HG03558 (cell line): ENCODE data around the gene MOB4.
"Not testable (repeated sequence)": the region's sequence is repeated elsewhere in the genome, so short reads cannot be mapped to it uniquely, and the experiment has no call there.

Experiments
- ATAC-seq: cut with Tn5 transposase; IDR thresholded peaks from one replicate; pipeline ENCODE4 v1.9.1; 2021; ENCODE audit warnings: moderate number of reproducible peaks; ENCODE audit not compliant: unreplicated experiment; ENCODE audit errors: extremely low read depth

Gene MOB4

DNA sequence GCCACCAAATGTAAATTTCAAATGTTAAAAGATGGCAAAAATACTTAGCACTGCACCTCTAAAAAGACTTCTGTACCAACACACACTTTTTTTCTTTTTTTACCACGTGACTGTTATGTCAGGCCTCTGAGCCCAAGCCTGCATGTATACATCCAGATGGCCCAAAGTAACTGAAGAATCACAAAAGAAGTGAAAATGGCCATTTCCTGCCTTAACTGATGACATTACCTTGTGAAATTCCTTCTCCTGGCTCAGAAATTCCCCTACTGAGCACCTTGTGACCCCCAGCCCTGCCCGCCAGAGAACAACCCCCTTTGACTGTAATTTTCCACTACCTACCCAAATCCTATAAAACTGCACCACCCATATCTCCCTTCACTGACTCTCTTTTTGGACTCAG, 62.4 kb downstream of the MOB4 start:
- ATAC-seq = not testable (repeated sequence)

- ATAC-seq = not testable (repeated sequence)
These were observed 64.3 kb downstream of the MOB4 start for GRCh38 chr2:197580166-197580565.

- ATAC-seq = not testable (repeated sequence)
These were observed 71.4 kb downstream of the MOB4 start for GRCh38 chr2:197587255-197587654.

GRCh38 chr2:197591339-197592072, 75.6 kb downstream of the MOB4 start:
- no peak for ATAC-seq

GRCh38 chr2:197596766-197597165, 80.9 kb downstream of the MOB4 start:
- no peak for ATAC-seq

DNA sequence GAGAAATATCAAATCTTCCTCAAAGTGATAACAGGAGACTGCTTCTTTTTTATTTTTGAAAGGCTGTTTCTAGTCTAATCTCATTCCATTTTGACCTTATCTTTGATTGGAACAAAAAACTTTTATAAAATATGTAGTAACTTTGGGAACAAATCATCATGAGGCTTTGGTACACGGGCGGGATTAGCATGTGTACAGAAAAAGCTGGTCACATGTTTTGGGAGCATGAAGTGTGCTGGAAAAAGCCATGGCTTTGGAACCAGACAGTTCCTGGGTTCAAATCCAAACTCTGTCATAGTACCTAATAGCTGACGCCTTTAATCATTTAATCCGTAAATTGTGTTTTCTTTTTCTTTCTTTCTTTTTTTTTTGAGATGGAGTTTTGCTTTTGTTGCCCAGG, 81.3 kb downstream of the MOB4 start:
- ATAC-seq = no peak

DNA sequence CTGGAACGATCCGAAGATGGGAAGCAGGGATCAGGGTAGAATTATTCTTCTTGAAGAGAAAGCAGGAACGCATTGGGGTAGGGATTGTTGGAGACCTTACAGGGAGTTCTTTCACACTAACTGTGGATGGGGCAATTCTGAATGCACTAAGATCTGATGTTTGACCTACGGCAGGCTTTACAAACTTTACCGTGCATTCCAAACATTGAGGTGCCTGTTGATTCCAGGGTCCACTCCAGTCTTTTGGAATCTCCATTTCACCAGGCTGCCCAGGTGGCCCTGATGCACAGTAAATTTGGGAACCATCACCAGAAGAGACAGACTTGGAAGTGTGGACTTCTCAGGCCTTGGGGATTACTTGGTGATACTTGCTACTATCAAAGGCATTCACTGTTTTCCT, 82.6 kb downstream of the MOB4 start:
- ATAC-seq = no peak

DNA sequence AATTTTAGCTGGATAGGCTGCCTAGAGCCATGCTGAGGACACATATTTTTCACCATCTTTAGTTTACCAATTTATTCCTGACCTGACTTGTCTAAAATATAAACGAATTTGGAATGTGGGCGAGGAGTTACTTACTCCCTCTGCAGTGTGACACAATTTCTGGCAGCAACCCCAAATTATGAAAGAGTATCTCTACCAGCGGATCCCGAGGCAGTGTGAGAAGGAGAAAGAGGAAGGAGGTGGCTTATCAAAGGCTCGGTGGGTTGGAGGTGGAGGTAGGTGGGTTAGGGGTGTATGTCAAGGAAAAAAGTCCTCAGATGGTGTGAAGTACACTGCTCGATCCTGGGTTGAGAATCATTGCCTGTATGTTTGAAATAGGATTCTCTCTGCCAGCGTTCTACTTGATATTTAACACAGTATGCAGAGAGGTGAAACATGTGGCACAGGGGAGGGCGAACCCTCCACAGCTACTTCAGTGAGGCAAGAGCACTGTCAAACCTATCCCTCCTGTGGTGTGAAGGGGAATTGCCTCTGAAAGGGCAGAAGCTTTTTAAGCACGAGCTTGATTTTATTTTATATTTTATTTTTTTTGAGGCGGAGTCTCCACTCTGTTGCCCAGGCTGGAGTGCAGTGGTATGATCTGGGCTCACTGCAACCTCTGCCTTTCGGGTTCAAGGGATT, 83.6 kb downstream of the MOB4 start:
- no peak for ATAC-seq

GRCh38 chr2:197600306-197600705, 84.4 kb downstream of the MOB4 start:
- ATAC-seq = no peak

GRCh38 chr2:197601726-197602125, 85.9 kb downstream of the MOB4 start:
- no peak for ATAC-seq
